HG02870 (cell line): ENCODE measurements around the gene LNPEP.

Experiments
- ATAC-seq: cut with Tn5 transposase; IDR thresholded peaks from one replicate; pipeline ENCODE4 v1.9.1; 2021; ENCODE audit warnings: mild to moderate bottlenecking, moderate library complexity; ENCODE audit not compliant: unreplicated experiment

The LNPEP gene

DNA sequence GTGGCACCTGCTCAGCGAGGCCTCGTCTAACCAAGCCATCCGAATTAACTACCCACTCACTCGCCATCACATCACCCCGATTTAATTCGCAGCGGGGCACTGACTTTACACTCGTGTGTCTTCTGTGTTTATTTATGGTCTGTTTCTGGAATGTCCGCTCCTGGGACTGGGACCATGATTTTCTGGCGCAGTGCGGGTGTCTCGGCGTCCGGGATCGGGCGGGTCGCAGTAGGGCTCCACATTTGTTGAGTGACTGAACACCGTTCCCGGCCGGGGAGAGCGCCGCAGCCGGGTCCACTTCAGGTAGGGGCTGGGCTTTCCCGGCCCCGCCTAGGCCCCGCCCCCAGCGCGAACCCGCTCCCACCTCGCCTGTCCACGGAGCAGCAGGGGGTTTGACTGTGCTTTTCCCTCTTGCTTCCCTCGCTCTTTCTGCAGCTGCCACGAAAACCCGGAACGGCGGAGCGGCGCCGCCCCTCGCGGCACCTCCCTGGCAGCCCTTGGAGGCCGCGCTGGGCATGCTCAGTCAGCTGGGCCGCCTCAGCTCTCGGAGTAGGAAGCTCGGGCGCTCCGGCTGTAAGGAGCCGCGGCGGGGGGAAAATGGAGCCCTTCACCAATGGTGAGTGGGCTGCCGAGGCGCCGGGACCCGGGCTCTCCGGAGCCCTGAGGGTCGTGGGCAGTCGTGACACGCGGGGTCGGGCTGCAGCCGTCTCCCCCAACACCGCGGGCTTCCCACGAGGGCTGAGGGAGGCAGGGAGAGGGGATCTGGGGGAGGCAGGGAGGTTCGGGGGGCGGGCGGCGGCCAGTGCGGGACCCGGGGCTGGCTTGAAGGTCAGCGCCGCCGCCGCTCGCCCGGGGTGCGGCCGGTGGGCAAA is at the start of gene LNPEP:
LNPEP (plus strand) TSS at position 522 of the 872 bp plus-strand sequence; CDS start at position 598, 76 bp downstream.
- peak; percentile 43 for ATAC-seq

DNA sequence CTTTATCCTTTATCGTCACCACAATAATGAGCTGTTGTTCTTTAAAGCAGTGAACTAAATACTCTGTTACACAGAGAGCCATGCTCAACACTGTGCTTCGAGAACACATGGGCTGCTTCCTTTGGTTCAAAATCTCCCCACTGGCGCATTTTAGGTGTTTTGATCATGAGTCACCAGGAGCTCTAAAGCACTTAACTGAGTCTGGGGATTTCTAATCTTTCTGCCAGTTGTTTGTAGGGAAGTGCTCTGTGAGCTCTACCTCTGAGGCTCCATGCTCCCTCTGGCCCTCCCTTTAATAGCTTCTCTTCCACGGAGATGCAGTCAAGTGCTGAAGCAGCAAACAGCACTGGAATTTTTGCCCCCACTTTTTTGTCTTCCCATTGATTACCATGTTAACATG is 42.5 kb upstream of the LNPEP start:
- no peak for ATAC-seq

DNA sequence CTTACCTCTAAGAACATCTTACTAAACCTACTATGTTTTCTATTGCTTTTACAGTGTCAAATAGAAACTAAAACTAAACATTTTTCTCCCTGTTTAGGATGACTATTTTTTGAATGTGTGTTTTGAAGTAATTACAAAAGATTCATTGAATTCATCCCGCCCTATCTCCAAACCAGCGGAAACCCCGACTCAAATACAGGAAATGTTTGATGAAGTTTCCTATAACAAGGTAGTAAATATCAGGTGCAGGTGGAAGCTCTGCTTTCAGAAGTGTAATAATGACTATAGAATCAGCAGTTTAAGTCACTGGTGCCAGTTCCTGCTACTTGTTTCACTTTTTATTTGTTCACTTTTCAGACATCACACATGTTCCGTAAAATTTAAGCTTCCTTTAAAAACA is 39.6 kb upstream of the LNPEP start:
- peak; percentile 61 for ATAC-seq

DNA sequence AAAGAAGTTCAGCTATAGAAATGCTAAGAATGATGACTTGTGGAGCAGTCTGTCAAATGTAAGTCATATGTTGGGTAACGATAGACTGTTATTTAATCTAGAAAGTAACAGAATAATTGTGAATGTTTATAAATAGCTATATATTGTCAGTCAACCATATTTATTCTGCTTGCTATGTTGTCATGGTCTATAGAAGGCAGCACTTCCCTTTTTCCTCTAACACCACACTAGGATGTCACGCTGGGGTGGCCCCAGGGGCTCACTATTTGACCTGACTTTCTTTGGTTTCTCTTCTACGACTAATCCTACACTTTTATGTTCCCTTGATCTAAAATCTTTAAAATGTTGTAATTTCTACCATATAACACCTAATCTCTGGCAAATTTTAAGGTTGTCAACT is 39.1 kb upstream of the LNPEP start:
- peak; percentile 92 for ATAC-seq

DNA sequence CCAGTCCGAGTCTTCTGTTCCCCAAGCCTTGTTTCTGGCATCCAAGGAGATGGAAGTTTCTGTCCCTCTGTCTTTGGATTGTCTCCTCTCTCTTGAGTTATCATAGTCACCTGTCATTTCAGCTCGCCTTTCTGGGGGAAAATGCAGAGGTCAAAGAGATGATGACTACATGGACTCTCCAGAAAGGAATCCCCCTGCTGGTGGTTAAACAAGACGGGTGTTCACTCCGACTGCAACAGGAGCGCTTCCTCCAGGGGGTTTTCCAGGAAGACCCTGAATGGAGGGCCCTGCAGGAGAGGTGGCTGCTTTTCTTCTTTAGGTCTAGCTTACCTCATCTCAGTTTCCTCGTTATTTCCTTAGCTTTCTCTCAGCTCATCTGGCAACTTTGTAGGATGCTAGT is 34.5 kb upstream of the LNPEP start:
- ATAC-seq, result no peak

DNA sequence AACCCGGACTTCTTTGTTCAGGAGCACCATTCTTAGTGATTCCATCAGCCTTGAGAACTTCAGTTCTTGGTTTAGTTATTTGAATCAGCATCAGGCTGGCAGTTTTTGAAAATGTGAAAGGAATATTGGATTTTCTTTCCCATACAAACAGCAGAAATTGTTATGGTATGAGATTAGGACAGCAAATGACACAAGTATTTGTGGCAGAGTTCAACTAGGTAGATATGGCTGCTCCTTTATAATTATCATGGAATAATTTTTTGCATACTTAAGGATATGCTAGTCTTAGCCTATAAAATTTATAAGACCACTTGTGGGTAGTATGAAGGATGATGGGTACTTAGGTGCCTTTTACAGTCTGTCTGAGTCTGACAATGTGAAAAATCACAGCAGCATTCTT is 34.0 kb upstream of the LNPEP start:
- no peak for ATAC-seq

DNA sequence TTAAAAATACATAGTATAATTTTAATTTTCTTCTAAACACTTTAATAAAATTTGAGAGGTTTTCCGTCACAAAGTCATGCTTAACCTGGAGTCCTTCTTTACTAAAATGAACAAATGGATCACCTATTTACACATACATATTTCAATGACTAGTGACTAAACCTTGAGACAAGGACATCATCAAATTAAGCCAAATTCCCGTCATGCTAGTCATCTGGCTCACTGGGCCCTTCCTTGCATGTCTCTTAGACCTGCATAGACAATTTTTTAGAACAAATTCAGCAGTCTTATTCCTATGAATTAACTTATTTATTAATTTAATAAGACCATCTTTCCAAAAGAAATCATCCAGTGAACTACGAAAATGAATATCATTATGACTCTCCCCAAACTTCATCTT is 33.0 kb upstream of the LNPEP start:
- ATAC-seq, result no peak

DNA sequence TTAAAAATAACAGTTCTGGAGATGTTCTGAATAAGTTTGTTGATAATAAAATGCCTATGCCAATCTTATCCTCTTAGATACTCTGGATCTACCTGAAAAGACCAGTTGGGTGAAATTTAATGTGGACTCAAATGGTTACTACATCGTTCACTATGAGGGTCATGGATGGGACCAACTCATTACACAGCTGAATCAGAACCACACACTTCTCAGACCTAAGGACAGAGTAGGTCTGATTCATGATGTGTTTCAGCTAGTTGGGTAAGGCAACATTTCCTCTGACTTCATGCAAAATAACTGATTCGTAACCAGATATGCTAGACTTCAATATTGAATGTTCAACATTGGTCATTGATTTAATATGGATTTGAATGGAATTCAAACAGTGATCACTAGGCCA is 32.6 kb upstream of the LNPEP start:
- no peak for ATAC-seq

DNA sequence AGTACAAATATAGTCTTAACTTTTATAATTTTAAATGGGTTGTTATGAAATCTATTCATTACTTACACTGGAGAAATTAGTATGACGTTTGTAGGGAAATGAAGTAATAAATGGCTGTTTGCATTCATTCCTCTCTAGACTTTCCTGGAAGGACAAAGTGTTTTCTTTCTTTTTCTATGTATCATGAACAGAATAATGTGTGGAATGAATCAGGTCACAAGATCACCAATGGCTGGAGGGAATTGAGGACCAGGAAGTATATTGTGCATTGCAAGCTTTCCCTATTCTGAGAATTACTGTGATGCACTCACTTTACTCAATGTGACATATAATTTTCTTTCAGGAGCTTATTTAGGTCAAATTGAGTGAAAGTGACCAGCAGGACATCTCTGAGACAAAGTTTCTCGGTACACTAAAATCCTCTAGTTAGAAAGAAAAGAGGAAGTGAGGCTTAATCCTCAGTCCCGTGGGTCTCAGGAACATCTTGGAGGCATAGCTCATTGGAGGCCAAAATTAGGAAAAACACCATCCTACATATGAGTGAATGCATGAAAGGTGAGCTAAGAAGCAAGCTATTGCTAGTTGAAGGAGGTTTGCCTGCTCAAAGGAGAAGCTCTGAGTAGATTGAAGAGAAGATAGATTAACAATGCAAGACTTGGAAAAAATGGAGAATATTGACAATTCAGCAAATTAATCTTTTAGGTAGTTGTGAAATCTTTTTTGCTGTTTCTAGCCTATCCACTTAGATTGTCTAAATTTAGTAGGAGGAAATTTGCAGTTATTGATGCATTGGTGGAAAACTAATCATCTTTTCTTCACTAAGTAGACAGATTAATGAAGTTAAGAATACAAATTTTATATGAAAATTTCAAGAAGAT is 31.6 kb upstream of the LNPEP start:
- no peak for ATAC-seq

DNA sequence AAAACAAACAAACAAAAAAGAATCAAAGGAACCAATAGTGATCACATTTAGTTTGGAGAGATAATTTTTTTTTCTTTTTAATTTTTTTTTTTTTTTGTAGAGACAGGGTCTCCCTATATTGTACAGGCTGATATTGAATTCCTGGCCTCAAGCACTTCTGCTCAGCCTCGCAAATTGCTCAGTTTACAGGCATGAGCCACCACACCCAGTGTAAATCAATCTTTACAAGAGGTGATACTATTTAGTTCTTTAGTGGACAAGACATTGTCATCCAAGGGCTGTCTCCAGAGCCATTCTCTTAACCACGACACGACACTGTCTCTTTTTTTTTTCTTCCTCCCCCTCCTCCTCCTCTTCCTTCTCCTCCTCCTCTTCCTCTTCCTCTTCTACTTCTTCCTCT is 30.0 kb upstream of the LNPEP start:
- no peak for ATAC-seq

DNA sequence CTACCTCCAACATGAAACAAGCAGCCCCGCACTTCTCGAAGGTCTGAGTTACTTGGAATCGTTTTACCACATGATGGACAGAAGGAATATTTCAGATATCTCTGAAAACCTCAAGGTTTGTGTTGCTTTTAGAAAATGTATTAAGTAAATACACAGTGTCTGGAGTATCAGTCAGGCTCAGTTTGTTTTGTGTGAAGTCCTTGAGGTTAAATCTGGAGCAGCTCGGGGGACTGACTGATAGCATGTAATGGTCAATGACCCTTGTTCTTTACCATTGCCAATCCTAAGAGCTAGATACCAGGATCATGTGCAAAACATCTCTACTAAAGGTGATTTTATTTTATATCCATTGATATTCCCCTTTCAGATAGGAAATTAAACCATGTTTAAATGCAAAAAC is 26.9 kb upstream of the LNPEP start:
- ATAC-seq, result no peak

DNA sequence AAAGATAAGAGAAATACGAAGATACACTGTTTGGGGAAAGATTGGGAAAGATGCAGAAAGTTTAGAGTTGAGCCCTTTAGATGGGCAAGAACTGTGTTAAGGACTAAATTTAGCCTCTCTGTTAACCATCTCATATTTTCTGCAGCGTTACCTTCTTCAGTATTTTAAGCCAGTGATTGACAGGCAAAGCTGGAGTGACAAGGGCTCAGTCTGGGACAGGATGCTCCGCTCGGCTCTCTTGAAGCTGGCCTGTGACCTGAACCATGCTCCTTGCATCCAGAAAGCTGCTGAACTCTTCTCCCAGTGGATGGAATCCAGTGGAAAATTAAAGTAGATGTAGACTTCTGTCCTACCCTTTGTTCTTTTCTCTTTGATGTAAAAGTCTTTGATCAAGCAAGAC is 26.4 kb upstream of the LNPEP start:
- no peak for ATAC-seq

DNA sequence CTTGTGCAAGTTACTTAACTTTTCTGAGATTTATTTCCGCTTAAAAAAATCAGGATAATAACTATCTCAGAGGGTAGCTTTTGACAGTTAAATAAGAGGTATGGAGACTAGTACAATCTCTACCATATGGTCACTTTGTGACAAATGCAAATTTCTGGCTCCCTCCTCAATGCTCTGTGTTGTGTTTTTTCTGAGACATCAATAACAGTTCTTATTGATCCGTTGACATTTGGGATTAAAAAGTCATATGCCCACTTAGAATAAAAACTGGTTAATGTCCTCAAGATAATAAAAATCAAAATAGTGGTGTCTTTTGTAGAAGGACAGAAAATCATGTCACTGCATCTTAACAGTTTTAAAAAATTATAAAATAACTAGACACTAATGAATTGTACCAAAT is 24.7 kb upstream of the LNPEP start:
- ATAC-seq, result no peak

DNA sequence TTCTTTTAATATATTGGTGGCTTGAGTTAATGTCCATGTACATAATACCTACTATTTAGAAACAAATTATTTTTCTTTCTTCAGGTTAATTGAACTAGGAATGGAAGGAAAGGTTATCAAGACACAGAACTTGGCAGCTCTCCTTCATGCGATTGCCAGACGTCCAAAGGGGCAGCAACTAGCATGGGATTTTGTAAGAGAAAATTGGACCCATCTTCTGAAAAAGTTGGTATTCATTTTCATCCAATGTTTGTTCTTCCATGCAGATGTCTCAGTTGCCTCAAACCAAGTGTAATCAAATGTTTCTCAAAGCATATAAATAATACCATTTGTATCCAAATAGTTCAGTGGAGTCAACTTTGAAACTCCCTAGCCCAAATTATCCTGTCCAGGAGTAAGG is 22.6 kb upstream of the LNPEP start:
- no peak for ATAC-seq

DNA sequence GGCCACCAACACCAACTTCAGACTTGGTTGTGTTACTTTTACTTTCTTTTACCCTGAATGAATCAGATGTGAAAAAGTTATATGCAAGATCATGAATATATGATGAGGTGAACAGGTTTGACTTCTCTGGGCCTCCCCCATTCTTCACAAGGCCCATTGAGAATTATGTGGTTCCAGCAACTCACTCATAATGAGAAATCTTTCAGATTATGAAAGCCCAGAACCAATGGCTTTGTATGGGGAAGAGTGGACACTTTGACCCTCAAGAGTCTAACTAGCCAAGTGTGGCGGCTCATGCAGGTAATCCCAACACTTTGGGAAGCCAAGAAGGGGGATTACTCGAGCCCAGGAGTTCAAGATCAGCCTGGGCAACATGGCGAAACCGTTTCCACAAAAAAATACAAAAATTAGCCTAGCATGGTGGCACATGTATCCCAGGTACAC is 16.1 kb upstream of the LNPEP start:
- peak; percentile 84 for ATAC-seq

DNA sequence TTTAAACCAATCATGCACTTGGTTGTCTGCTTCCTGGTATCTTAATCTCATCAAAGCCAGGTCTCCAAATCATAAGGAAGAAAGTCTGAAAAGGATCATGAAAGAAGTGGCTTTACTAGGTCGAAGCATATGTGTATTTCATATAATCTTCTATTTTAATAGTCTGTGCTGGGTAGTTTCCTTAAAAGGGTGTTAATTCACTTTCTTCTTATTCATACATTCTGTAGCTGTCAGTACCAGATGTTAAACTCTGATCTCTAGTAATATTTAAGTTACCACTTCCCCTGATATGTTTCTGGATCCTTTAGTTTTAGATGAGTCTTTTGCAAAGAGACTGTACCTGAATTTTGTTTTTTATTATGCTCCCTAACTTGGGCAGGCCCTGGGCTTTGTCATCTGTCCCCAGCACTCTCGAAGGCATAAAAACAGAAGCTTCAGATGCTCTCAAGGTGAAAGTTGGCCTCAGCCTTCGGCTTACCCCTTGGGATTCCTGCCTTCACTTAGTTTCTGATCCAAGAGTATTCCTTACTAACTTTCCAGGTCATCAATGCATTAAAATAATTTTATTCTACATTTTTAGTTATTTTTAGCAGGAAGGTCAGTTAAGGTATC is 15.0 kb upstream of the LNPEP start:
- ATAC-seq, result no peak

DNA sequence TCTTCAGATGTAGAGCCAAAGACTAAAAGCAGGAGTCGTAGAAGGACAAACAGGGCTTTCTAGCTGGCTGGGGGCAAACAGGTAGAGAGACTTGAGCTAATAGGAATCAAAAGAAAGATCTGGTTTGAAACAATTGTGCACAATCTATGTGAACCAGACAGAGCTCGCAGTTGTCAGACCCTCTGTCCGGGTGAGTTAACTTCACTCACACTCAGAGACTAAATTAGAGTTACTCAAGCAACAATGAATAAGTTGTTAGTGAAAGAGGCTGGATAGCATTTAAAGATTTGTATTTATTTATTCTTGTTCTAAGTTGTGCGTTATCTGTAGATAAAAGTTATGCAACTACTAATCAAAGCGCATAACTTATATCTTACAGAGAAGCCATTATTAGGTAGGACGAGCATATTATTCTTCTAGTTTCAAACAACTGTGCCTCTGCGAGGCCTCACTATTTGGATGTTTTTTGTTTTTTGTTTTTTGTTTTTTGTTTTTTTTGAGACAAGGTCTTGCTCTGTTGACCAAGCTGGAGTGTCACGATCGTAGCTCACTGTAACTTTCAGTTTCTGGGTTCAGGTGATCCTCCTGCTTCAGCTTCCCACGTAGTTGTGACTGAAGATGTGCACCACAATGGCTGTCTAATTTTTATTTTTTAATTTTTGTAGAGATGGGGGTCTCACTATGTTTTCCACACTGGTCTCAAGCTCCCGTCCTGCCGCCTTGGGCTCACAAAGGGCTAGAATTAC is 13.2 kb upstream of the LNPEP start:
- ATAC-seq, result no peak

DNA sequence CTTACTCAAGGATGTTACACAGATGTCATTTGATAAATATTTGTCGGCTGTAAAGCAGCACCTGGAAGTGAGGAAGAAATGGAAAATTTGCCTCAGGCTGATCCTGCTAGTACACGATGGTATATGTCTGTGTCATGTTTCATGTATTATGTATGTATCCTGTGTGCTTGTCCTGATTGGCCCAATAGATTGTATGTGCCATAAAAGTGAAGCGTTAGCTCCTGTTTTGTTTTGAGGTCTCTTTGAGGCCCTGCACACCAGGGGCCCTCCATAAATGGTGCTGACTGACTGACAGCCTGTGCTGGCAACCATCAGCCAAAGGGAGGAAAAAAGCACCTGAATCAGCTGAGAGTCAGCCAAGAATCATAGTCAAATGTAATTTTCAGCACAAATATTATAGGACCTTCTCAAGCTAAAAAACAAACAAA is 11.8 kb upstream of the LNPEP start:
- no peak for ATAC-seq

DNA sequence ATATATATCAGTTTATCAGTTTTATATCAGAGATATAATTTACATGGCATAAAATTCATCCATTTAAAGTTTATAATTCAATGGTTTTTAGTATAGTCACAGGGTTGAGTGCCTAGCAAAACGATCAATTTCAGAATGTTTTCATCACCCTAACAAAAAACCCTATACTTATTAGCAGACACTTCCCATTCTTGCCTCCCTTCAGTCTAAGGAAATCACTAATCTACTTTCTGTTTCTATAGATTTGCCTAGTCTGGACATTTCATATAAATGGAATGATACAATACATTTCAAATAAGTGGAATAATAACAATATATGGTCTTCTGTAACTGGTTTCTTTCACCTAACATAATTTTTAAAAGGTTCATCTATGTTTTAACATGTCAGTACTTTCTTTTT is 9.6 kb upstream of the LNPEP start:
- no peak for ATAC-seq

DNA sequence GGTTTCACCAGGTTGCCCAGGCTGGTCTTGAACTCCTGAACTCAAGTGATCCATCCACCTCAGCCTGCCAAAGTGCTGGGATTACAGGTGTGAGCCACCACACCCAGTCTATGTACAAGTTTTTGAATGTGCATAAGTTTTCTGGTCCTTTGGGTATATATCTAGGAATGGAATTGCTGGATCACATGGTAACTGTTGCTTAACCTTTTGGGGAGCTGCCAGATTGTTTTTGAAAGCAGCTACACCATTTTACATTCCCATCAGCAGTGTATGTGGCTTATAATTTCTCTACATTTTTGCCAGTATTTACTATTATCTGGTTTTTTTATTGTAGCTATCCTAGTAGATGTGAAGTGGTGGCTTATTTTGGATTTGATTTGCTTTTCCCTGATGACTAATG is 8.9 kb upstream of the LNPEP start:
- ATAC-seq, result no peak
